ENCODE data around the gene ZBED4. TPM values are rescaled to one million over a fixed set of nuclear protein-coding genes. Genes with fewer than 3 reads are reported as not detected.

ZBED4 gene
- total RNA-seq, 1 donor from 2014 or later: 3.8 TPM

DNA sequence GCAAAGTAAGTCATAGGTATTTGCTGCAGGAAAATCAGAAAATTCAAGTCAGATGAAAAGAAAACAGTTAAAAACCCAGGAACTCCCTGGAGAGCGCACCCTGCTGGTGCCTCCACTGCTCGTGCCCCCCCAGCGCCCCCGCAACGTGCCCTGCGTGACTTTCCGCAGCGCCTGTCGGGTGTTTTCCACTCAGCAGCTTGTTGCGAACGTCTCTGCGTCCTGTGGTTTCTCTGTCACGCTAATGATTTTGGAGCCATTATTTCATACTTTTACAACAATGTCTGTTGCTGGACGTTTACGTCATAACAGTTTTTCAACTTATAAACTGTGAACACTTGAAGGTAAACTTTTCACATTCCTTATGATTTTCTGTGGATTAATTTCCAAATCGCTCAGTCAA, 69.8 kb downstream of the ZBED4 start:
- intact Hi-C loops (cut with DNase I): no loop called here
- DNase-seq (no peak), ATAC-seq (ENCODE audit: poor library complexity) (no peak)

DNA sequence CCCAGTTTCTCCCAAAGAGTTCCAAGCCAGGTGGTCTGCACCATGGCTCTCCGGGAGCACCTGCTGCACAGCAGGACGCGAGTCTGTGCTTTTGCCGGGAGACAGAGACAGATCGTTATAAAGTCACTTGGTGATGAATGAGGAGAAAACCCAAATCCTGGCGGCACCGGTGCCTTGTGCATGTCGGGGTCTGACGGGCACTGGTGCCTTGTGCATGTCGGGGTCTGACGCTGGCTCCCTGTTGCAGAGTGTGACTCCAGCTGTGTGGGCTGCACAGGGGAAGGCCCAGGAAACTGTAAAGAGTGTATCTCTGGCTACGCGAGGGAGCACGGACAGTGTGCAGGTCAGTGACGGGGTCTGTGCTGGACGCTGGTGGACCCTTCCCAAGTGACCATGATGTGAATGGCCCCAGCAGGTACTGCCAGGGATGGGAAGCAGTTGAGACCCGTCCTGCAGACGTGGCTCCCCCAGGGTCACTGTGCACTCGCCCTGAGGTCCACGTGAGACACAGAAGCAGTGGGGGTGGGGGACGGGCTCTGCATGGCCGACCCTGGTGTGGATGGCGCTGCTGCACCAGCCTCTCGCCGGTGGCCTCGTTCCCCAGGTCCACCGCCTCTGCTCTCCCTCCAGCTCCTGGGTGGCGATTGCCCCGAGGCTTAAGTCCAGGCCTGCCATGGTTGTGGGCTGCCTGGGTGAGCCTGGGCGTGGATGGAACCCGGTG, 70.6 kb downstream of the ZBED4 start:
- DNase-seq (no peak), ATAC-seq (ENCODE audit: poor library complexity) (no peak)
- intact Hi-C loops (cut with DNase I): no loop called here

DNA sequence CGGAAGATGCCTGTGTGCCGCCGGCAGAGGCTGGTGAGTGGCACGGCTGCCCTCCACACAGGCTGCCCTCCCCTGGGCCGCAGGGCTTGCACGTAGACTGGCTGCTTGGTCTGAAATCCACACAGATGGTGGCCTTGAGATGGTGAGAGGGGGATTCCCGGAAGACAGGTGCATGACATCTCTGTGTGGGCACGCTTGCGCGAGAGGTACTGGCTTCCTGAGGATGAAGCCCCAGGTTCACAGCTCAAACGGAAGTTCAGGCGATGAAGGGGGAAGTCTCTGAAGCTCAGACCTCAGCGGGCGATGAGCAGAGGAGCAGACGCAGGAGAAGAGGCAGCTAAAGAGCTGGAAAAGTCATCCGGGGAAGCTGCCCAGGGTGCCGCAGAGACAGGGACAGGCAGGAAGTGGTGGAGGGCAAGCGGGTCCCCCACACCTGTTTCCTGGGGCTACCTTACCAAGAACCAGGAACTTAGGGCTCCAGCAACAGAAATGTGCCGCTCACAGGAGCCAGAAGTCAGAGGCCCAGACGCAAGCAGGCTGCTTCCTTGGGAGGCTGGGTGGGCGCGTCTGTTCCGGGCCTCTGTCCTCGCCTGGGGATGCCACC, 72.0 kb downstream of the ZBED4 start:
- no peak for ATAC-seq (ENCODE audit: poor library complexity)
- intact Hi-C loops (cut with DNase I): no loop called here
- no peak for DNase-seq

DNA sequence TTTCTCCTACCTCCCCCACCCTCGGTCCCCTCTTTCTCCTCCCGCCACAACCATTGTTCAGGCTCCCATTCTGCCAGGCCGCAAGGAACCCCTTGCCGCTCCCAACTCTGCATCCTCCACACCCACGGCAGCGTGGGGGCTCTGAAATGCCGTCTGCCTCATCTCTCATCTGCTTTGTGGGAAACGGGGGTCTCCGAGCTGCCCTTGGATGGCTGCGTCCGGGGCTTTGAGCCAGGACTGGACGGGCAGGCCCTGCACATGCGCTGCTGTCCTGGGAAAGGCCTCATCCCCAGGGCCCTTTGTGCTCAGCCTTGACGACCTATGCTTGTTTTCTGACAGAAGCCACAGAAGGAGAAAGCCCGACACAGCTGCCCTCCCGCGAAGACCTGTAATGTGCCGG, 73.3 kb downstream of the ZBED4 start:
- no peak for ATAC-seq (ENCODE audit: poor library complexity)
- DNase-seq: no peak
- intact Hi-C loops (cut with DNase I): no loop called here

DNA sequence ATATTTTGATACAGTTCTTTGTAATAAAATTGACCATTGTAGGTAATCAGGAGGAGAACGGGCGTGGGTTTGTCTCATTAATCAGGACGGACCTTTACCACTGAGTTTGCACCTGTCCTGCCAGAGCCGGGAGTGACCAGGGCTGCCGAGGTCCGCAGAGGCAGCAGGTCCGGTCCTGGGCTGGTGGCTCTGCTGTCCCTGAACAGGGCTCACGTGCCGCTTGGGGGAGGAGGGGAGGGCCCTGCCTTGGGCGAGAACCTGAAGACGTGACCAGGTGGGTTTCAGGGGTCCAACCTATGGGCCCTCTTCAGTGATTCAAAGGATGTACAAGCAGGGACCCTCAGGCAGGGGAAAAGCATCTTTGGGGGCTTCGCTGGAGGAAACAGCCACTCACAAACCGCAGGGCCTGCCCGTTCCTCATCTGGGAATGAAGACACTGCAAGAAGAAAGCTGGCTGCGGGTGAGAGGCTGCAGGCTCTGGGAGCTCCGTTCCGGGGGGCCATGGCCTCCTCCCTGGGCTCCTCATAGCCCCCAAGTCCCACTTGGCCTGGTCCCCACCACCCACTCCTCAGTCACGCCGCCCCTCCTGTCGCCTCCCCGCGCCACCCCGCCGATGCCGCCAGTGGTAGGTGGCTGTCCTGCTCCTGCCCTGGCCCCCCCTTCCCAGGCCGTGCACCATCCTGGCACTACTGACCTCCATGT, 74.0 kb downstream of the ZBED4 start:
- ATAC-seq (ENCODE audit: poor library complexity) (no peak), DNase-seq (no peak)
- intact Hi-C loops (cut with DNase I): no loop called here

DNA sequence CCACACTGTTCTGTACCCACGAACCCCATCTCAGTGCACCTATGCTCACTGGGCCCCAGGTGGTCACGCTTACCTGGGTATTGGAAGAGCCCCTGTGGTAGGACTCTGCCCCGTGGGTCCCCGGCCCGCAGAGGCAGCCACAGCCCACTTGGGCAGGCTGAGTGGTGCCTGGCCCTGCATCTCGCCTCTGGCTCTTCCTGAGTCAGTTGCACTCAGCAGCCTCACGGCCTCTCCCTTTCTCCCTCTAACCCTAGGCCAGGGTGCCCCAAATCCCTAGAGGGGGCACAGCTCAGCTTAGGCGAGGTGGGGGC, 74.5 kb downstream of the ZBED4 start:
- intact Hi-C loops (cut with DNase I): no loop called here
- ATAC-seq (ENCODE audit: poor library complexity): no peak

DNA sequence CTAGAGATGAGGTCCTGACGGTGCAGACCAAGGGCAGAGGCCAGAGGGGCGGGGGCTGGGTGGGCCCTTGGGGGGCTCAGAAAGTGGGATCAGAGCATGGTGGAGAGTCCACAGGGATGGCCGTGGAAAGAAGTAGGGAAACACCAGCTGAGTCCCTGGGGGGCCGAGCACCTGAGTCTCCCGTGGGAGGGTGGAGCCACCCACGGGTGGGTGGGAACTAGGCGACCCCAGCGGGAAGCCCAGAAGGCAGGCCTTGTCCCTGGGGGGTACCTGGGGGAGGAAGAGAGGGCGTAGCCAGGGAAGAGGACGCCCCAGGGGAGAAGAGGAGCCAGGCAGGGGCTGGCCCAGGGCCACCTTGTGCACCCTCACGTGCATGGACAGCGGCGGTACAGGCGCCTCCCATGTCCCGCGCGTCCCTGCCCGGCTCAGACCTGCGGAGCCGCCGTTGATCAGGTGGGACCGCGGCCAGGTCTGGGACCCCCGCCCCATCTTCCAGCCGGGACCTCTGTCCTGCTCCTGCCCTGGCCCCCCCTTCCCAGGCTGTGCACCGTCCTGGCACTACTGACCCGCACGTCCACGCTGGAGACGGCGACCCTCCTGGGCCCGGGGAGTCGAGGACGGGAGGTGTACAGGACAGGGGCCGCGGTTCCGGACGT, 75.0 kb downstream of the ZBED4 start:
- DNase-seq: no peak
- ATAC-seq (ENCODE audit: poor library complexity): no peak
- intact Hi-C loops (cut with DNase I): no loop called here

More for the DNA sequence above, 74.5 kb downstream of the ZBED4 start:
- DNase-seq: no peak

DNA sequence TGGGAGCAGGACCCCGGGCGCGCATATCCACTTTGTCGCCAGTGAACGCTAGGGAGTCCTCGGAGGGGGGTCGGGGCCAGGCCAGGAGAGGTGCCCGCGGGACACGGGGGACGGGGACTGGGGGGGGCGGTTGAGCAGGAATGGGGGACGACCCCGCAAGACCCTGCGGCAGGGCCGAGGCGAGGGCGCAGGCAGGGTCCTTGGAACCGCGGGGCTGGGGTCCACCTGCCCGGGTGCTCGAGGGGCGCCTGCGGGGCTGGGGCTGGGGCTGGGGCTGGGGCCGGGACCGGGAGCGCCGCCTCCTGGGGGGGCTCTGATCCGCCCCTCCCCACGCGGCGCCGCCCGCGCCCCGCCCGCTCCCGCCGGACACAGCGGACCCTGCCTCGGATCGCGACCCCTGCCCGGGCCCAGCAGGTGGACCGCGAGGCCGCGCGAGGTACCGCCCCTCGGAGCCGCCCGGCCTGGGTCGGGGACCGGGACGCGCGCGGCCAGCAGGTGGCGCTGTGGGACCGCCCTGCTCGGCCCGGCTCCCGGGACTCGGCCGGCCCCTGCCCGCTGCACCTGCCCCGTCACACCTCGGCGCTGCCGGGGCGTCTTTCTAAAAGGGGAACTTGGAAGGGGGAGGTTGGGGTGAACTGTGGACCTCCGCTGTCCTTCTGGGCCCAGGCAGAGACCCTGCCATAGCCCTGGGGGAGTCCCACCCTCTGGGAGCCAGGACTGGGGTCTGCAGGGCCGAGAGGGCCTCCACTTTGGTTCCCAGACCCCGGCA, 75.8 kb downstream of the ZBED4 start:
- intact Hi-C loops (cut with DNase I): no loop called here
- peak; percentile 62 for ATAC-seq (ENCODE audit: poor library complexity)
- DNase-seq: peak; percentile 75

DNA sequence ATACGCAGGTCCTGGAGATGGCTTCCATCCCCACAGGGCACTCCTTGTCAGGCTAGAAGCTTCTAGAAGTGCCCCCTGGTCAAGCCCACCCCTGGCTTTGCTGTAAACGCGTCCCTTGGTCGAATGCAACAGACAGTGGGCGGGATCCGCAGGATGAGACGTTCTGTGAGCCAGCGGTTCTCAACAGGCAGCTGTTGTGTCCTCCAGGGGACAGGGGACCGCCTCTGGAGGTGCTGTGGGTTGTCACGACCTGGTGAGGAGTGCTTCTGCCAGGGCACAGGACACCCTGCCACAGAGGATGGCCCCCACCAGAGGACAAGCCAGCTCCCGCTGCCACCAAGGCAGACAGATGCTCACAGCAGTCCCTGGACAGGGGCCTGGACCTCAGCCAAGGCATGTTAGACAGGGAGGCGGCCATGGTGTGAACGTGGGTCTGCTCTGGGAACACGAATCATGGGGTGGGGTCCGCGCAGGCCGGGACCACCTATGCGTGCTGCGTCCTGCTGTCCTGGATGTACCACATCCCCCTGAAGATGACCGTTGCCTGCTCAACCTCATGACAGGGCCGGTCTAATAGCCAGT, 76.4 kb downstream of the ZBED4 start:
- intact Hi-C loops (cut with DNase I): loop anchor here (2.0 to 5.0 kb wide), 2 partner anchors 42 to 101 kb away; no protein-coding TSS in a partner anchor
- DNase-seq (no peak), ATAC-seq (ENCODE audit: poor library complexity) (no peak)

DNA sequence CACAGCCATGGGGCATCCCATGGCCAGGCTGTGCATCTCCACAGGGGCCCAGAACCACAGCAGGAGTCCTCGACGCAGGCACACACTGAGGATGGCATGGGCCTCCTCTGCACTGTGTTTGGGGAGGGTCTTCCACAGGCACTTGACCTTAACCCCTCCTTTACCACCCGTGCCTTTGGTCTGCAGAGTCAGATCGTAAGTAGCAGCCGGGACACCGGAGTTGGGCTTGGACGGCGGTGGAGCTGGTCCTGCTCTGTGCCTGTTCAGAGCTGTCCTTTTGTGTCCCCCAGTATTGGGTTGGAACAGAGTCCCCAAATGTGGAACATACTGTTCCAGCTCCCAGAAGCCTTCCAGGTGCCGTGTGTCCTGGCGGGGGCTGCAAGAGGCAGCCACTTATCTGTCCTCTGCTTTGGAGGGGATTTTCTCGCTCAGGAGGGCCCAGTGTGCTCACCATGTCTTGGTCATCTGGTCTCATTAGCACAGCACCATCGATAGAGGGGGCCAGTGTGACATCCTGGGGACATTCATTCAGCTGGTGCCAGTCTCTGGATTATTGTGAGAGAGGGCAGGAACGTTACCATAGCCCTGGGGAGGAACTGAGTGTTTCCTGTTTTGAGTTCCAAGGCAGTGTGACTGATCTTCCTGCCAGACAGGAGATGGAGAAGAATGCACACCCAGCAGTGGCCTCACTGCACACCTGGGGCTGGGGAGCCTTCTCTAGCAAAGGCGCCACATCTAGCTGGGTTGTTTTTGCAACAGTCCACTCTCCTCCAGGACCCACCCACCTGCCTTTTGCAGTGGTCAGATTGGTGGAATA, 77.2 kb downstream of the ZBED4 start:
- intact Hi-C loops (cut with DNase I): loop anchor here (2.0 to 5.0 kb wide), 2 partner anchors 41 to 100 kb away; no protein-coding TSS in a partner anchor
- peak; percentile 76 for DNase-seq
- peak; percentile 52 for ATAC-seq (ENCODE audit: poor library complexity)

DNA sequence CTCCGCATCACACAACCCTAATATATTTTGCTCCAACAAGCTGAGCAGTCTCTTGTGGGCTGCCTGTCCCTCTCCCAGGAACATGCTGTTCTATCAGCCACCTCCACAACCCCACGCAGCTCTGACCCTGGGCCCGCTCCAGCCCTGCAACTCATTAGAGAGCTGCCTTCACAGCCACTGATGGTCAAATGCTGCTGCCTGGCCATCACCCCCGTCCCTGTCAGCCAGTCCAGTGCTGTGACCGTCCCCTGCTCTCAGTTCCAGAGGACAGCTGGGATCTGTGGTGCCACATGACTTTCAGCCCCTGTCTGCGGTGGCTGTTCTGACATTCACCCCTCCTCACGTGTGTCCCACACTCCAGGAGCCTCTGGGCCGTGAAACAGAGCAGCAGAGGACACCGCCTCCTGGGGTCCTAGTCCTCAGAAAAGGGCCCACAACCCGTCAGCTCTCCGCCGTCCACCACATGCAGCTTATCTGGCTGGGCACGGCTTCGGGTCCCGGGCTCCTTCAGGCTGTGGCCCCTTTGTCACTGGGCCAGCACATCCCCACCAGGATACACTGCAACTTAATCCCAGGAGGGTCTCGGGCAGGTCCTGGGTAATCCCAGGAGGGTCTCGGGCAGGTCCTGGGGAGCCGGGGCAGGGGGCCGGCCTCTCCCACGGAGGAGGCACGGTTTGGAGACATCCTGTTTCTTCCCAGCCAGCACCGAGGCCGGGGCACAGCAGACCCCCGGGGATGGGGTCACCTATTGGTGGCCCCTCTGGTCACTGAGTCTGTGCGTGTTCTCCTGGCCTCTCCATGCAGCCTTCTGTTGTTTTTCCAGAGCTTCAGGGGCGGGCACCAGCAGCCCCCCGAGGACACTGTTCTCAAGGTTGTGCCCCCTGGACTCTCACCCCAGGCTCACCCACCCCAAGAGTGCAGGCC, 79.9 kb downstream of the ZBED4 start:
- ATAC-seq (ENCODE audit: poor library complexity) (peak; percentile 28), DNase-seq (peak; percentile 87)
- intact Hi-C loops (cut with DNase I): loop anchor here (2.0 to 5.0 kb wide), 2 partner anchors 27 to 39 kb away; partner anchors contain the start of gene PIM3

DNA sequence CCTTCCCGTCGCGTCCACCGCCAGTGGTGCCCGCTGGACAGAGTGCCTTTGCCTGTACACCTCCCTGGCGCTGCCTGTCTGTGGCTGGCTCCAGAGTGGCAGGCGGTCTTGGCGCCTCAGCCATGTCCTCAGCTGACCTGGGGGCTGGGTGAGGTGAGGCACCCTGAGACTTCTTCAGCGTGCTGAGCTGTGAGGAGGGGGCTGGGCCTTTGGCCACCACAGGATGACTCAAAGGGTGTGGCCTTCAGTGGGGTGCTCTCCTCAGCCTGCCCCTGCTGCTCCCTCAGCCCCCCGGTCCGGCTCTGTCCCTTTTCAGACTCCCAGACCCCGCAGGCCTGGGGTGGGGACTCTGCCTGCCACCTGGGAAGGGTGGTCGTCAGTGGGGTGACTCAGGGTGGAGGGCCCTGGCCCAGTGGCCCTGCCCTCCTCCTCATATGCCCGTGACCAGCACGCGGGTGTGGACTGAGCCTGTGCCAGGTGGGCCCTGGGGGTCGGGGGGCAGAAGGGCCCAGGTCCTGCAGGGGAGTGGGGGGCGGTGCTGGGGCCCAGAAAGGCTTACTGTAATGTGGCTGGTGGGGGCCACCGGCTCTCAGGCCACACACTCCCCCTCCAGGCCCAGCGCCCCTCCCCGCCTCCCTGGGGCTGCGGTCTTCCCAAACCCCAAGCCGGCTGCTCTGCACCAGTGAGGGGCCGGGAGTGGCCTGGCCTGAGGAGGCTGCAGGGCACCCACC, 80.7 kb downstream of the ZBED4 start:
- DNase-seq: peak; percentile 84
- intact Hi-C loops (cut with DNase I): loop anchor here (2.0 to 5.0 kb wide), 2 partner anchors 26 to 38 kb away; partner anchors contain the start of gene PIM3
- ATAC-seq (ENCODE audit: poor library complexity): peak; percentile 45

DNA sequence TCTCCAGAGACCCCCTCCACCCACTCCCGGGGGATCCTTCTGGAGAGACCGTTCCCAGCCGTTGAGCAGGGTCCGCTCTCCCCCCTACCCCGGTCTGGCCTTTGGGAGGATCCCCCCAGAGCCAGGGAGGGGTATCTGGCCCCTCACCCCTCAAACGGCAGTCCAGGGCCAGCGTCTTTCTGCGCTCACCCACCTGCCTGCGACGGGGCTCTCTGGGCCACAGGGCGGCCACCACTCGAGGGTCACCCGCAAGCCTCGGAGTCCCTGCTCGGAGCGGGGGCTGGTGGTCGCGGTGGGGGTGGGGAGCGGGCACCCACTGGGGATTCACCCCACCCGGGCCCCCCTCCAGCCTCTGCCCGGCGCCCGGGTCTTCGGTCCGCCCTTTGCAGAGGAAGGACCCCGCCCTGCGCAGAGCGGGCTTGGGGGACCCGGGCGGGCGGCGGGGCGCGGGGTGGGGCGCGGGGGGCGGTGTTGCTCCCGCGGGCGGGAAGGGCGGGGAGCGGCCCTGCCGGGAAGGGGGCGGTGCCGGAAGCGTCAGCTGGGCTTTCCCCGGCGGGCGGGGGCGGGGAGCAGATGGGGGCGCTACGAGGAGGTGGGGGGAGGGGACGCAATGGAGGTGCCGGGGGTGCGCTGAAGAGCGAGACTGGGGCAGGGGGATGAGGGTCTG, 81.4 kb downstream of the ZBED4 start:
- peak; percentile 92 for DNase-seq
- ATAC-seq (ENCODE audit: poor library complexity): peak; percentile 16
- intact Hi-C loops (cut with DNase I): loop anchor here (2.0 to 5.0 kb wide), 2 partner anchors 26 to 37 kb away; partner anchors contain the start of gene PIM3

DNA sequence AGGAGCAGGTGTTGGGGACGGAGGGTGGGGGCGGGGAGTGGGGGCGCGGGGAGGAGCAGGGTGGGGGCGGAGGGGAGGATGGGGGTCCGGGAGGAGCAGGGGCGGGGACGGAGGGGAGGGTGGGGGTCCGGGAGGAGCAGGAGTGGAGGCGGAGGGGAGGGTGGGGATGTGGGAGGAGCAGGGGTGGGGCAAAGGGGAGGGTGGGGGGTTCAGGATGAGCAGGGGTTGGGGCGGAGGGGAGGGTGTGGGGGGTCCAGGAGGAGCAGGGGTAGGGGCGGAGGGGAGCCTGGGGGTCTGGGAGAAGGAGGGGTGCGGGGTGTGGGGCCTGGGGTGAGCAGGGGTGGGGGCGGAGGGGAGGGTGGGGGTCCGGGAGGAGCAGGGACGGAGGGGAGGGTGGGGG, 81.9 kb downstream of the ZBED4 start:
- DNase-seq: peak; percentile 43
- intact Hi-C loops (cut with DNase I): loop anchor here (2.0 kb wide), 1 partner anchor 25 kb away; the partner anchor contains the start of gene PIM3
- ATAC-seq (ENCODE audit: poor library complexity): no peak

Data from Right ventricle myocardium superior (tissue), 1 donor.